Measurements from ENCODE around the gene LUZP2. TPM values are rescaled to one million over a fixed set of nuclear protein-coding genes. Genes with fewer than 3 reads are reported as not detected.
A peak's percentile ranks its signal among the peaks of the same experiment; 100 is the strongest.

LUZP2 gene
- total RNA-seq, 1 experiment from 2014 or later: 0.11 TPM

- H2AFZ ChIP-seq (ENCODE audit: low read length): no peak overlapping the region
- ChIA-PET CTCF (no interaction called here), POLR2A (ENCODE audit: unreplicated experiment) (no interaction called here)
- TF ChIP-seq EZH2 (IDR thresholded peaks at IDR 0.05; ENCODE audit: low read length, unreplicated experiment): no peak
- no peak for TF ChIP-seq EZH2phosphoT487 (IDR thresholded peaks at IDR 0.05; ENCODE audit: borderline replicate concordance, low read length)
- TF ChIP-seq, protein P1, sequence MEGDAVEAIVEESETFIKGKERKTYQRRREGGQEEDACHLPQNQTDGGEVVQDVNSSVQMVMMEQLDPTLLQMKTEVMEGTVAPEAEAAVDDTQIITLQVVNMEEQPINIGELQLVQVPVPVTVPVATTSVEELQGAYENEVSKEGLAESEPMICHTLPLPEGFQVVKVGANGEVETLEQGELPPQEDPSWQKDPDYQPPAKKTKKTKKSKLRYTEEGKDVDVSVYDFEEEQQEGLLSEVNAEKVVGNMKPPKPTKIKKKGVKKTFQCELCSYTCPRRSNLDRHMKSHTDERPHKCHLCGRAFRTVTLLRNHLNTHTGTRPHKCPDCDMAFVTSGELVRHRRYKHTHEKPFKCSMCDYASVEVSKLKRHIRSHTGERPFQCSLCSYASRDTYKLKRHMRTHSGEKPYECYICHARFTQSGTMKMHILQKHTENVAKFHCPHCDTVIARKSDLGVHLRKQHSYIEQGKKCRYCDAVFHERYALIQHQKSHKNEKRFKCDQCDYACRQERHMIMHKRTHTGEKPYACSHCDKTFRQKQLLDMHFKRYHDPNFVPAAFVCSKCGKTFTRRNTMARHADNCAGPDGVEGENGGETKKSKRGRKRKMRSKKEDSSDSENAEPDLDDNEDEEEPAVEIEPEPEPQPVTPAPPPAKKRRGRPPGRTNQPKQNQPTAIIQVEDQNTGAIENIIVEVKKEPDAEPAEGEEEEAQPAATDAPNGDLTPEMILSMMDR (conservative IDR thresholded peaks at IDR 0.05; ENCODE audit: low read depth, low read length): no peak
- intact Hi-C loops (cut with micrococcal nuclease): no loop called here
- no peak for DNase-seq
- H4K20me1 ChIP-seq (ENCODE audit: low read length): no peaks in the 10 kb centered on the region
- no peaks in the 10 kb centered on the region for H3F3A ChIP-seq (ENCODE audit: low read length, unreplicated experiment)
- no peak overlapping the region for H3K27ac ChIP-seq (ENCODE audit: low read length)
- H3K36me3 ChIP-seq (ENCODE audit: low read depth, low read length): no peaks in the 10 kb centered on the region
- H3K79me2 ChIP-seq (ENCODE audit: low read length): no peaks in the 10 kb centered on the region
- H3K9me3 ChIP-seq (ENCODE audit: low read length): no peaks in the 10 kb centered on the region
- no peak overlapping the region for H3K4me2 ChIP-seq (ENCODE audit: low read length)
- H3K4me1 ChIP-seq (ENCODE audit: insufficient read depth, low read length): peaks cover 39% of the 10 kb centered on the region
- ATAC-seq: no peak
- H3K4me3 ChIP-seq (ENCODE audit: low read length): no peak overlapping the region
- H3K9ac ChIP-seq (ENCODE audit: low read length): no peak overlapping the region
- BruUV-seq (replicated peaks): no TSS peak
- H3K9me2 ChIP-seq (replicated peaks; ENCODE audit: low read length): no peaks in the 10 kb centered on the region
- H3K27me3 ChIP-seq (ENCODE audit: low read length): no peaks in the 10 kb centered on the region
Observed at GRCh38 chr11:24515632-24516031, 18.8 kb downstream of the LUZP2 start.

DNA sequence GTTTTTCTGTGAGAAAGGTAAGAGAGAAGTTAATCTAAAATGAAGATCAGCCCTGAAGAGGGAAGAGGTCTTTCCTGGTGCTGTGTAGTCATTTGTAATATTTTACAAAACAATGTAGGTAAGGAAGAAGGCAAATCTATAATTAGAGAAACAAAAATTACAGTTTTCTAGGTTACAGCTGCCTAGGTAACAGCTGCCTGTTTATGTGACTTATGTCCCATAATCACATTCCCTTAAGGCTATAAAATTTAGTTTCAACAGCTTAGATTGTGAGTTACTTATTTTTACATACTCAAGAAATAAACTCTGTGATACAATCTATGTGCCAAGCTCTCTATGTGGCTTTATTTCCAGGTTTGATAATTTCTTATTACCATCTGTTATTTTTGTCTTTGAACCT is 19.8 kb downstream of the LUZP2 start:
- Histone ChIP-seq H3K9ac (ENCODE audit: low read length) (no peak overlapping the region), H3K4me3 (ENCODE audit: low read length) (no peak overlapping the region), H3K79me2 (ENCODE audit: low read length) (no peaks in the 10 kb centered on the region), H4K20me1 (ENCODE audit: low read length) (no peaks in the 10 kb centered on the region), H3K9me3 (ENCODE audit: low read length) (no peaks in the 10 kb centered on the region), H2AFZ (ENCODE audit: low read length) (no peak overlapping the region), H3K36me3 (ENCODE audit: low read depth, low read length) (no peaks in the 10 kb centered on the region), H3K27ac (ENCODE audit: low read length) (no peak overlapping the region), H3K27me3 (ENCODE audit: low read length) (no peaks in the 10 kb centered on the region), H3K4me2 (ENCODE audit: low read length) (no peak overlapping the region), H3F3A (ENCODE audit: low read length, unreplicated experiment) (no peaks in the 10 kb centered on the region), H3K4me1 (ENCODE audit: insufficient read depth, low read length) (peaks cover 30% of the 10 kb centered on the region), H3K9me2 (replicated peaks; ENCODE audit: low read length) (no peaks in the 10 kb centered on the region)
- ChIA-PET POLR2A (ENCODE audit: unreplicated experiment) (no interaction called here), CTCF (no interaction called here)
- BruUV-seq (replicated peaks): no TSS peak
- intact Hi-C loops (cut with micrococcal nuclease): no loop called here
- TF ChIP-seq, protein P1 (conservative IDR thresholded peaks at IDR 0.05; ENCODE audit: low read depth, low read length): no peak
- TF ChIP-seq EZH2phosphoT487 (IDR thresholded peaks at IDR 0.05; ENCODE audit: borderline replicate concordance, low read length) (no peak), EZH2 (IDR thresholded peaks at IDR 0.05; ENCODE audit: low read length, unreplicated experiment) (no peak)
- ATAC-seq (peak; percentile 30; the same call in 1 of the 2 replicates), DNase-seq (no peak)

- Histone ChIP-seq H3K4me2 (ENCODE audit: low read length) (no peak overlapping the region), H3K4me1 (ENCODE audit: insufficient read depth, low read length) (0 out of 2 replicates have a peak, but pooled peaks cover 4% of the 10 kb centered on the region), H2AFZ (ENCODE audit: low read length) (no peak overlapping the region), H3K27ac (ENCODE audit: low read length) (no peak overlapping the region), H3K9me2 (replicated peaks; ENCODE audit: low read length) (no peaks in the 10 kb centered on the region), H3K79me2 (ENCODE audit: low read length) (no peaks in the 10 kb centered on the region), H3F3A (ENCODE audit: low read length, unreplicated experiment) (no peaks in the 10 kb centered on the region), H3K4me3 (ENCODE audit: low read length) (no peak overlapping the region), H3K9me3 (ENCODE audit: low read length) (no peaks in the 10 kb centered on the region), H3K27me3 (ENCODE audit: low read length) (no peaks in the 10 kb centered on the region), H3K9ac (ENCODE audit: low read length) (no peak overlapping the region), H3K36me3 (ENCODE audit: low read depth, low read length) (no peaks in the 10 kb centered on the region), H4K20me1 (ENCODE audit: low read length) (no peaks in the 10 kb centered on the region)
- BruUV-seq (replicated peaks): no TSS peak
- ATAC-seq (no peak), DNase-seq (no peak)
- POLR2A ChIA-PET (ENCODE audit: unreplicated experiment): no interaction called here
- intact Hi-C loops (cut with micrococcal nuclease): no loop called here
- TF ChIP-seq, protein P1 (conservative IDR thresholded peaks at IDR 0.05; ENCODE audit: low read depth, low read length): no peak
- CTCF ChIA-PET: no interaction called here
Observed at GRCh38 chr11:24521601-24522000, 24.7 kb downstream of the LUZP2 start.

Data from PC-3 (cell line).